K562 (cell line): Measurements from ENCODE around the gene TMEM245. TPM values are rescaled to one million over a fixed set of nuclear protein-coding genes. Genes with fewer than 3 reads are reported as not detected.
A peak's percentile ranks its signal among the peaks of the same experiment; 100 is the strongest.

ENCODE experiments used
- ATAC-seq: fragments of 200-7000 bp; cut with Tn5 transposase; 3 replicates; pipeline ENCODE4 v1.9.1; 2020; ENCODE audit warnings: moderate library complexity
- BruUV-seq: library from RNA; stranded (reverse); fragments of 400-500 nt; replicated peaks from 2 replicates; lab custom pipeline; 2021; lab: Mats Ljungman, UMichigan
- CTCF ChIA-PET: fragments of 300-600 bp; formaldehyde crosslinking; extraction: SDS; loops from one replicate; lab custom pipeline; 2021; ENCODE audit warnings: low intra/inter-chr PET ratio; lab: Yijun Ruan, JAX
- POLR2A ChIA-PET: fragments of 300-600, 350-650 bp; sonication (Branson Sonifier 250); formaldehyde crosslinking; extraction: SDS; loops from one replicate; lab custom pipeline; 2021; ENCODE audit warnings: antibody characterized with exemption, inconsistent platforms; lab: Yijun Ruan, JAX
- DNase-seq, 4 experiments: peaks; one replicate each; pipeline versions ENCODE4 v3.0.0 to v3.0.0-alpha.2; 2011 to 2018; ENCODE audit warnings: low spot score in 3 of 4, mixed read lengths in 3 of 4; ENCODE audit errors: extremely low read depth in 1 of 4
- FAIRE-seq: peaks from 2 replicates; lab custom pipeline; 2011; peaks lifted over from hg19 to GRCh38; lab: Jason Lieb, UNC
- H2AFZ ChIP-seq: 2 replicates; pipeline ENCODE4 v1.6.0; 2011; ENCODE audit warnings: low read depth, low read length, control low read depth, inconsistent platforms
- H3K27ac ChIP-seq: fragments of 200-600 bp; 3 replicates; pipeline ENCODE4 v1.8.0; 2011; ENCODE audit warnings: low read depth, mild to moderate bottlenecking, control low read depth, inconsistent platforms, low read length, moderate library complexity, mixed read lengths; ENCODE audit errors: extremely low read depth
- H3K27me3 ChIP-seq, 2 experiments: fragments of 300-600 bp in 1 of 2; 2 replicates in 1 of 2; 3 replicates in 1 of 2; pipeline versions ENCODE4 v1.6.0 to v1.8.0; 2011; ENCODE audit warnings: inconsistent platforms in 2 of 2, low read length in 2 of 2, mild to moderate bottlenecking in 1 of 2, mixed read lengths in 1 of 2, moderate library complexity in 1 of 2; ENCODE audit not compliant: control insufficient read depth in 2 of 2, insufficient read depth in 2 of 2
- H3K36me3 ChIP-seq: fragments of 300-600 bp; 3 replicates; pipeline ENCODE4 v1.8.0; 2011; ENCODE audit warnings: mild to moderate bottlenecking, low read length, inconsistent platforms; ENCODE audit not compliant: control insufficient read depth, insufficient read depth
- H3K4me1 ChIP-seq, 2 experiments: fragments of 200-600 bp in 1 of 2; replicated peaks in 1 of 2; 2 replicates in 1 of 2; 3 replicates in 1 of 2; pipeline versions ENCODE4 v1.5.1 to v1.8.0; 2011; ENCODE audit warnings: inconsistent platforms in 2 of 2, low read length in 2 of 2, mild to moderate bottlenecking in 1 of 2, mixed read lengths in 1 of 2, moderate library complexity in 1 of 2; ENCODE audit not compliant: control insufficient read depth in 2 of 2, insufficient read depth in 2 of 2
- H3K4me2 ChIP-seq: 2 replicates; pipeline ENCODE4 v1.6.1; 2011; ENCODE audit warnings: low read length, control low read depth, inconsistent platforms, mixed read lengths; ENCODE audit not compliant: insufficient read depth
- H3K4me3 ChIP-seq: fragments of 200-600 bp; sonication (generic), shearing (Covaris generic); 2 replicates; pipeline ENCODE4 v1.5.1; 2016; ENCODE audit warnings: control low read depth, inconsistent platforms
- H3K79me2 ChIP-seq: fragments of 200-600 bp; 3 replicates; pipeline ENCODE4 v1.8.0; 2011; ENCODE audit warnings: low read length, inconsistent platforms; ENCODE audit not compliant: control insufficient read depth, insufficient read depth
- H3K9ac ChIP-seq, 2 experiments: 2 replicates each; pipeline versions ENCODE4 v1.6.0 to v1.6.1; 2011; ENCODE audit warnings: low read depth in 2 of 2, low read length in 2 of 2, control low read depth in 1 of 2, inconsistent platforms in 1 of 2, mild to moderate bottlenecking in 1 of 2, mixed read lengths in 1 of 2; ENCODE audit not compliant: insufficient read depth in 1 of 2
- H3K9me1 ChIP-seq: one replicate; pipeline ENCODE4 v1.6.0; 2011; ENCODE audit warnings: inconsistent platforms, mild to moderate bottlenecking, low read length, moderate library complexity; ENCODE audit not compliant: control insufficient read depth, insufficient read depth
- H3K9me3 ChIP-seq: replicated peaks from 2 replicates; pipeline ENCODE4 v1.5.1; 2011; ENCODE audit warnings: low read depth, low read length, inconsistent platforms; ENCODE audit not compliant: control insufficient read depth, insufficient read depth
- H4K20me1 ChIP-seq: replicated peaks from 2 replicates; pipeline ENCODE4 v1.6.1; 2011; ENCODE audit warnings: low read length, inconsistent platforms, mixed read lengths; ENCODE audit not compliant: control insufficient read depth, insufficient read depth
- KLF6 ChIP-seq: fragments of 250-450 bp; sonication (Bioruptor Pico); IDR thresholded peaks from 2 replicates; pipeline ENCODE4 v1.4.0; 2020; ENCODE audit warnings: mild to moderate bottlenecking, moderate library complexity, borderline replicate concordance
- LEF1 ChIP-seq: fragments of 450-650 bp; IDR thresholded peaks from 2 replicates; pipeline ENCODE4 v1.6.1; 2016; ENCODE audit warnings: mild to moderate bottlenecking
- MAFK ChIP-seq: IDR thresholded peaks from 2 replicates; pipeline ENCODE4 v1.6.1; 2011; ENCODE audit warnings: low read length, improper control_type of control experiment
- MCM3 ChIP-seq: fragments of 450-650 bp; IDR thresholded peaks from 2 replicates; pipeline ENCODE4 v1.6.1; 2016
- MCM5 ChIP-seq: fragments of 450-650 bp; IDR thresholded peaks from 2 replicates; pipeline ENCODE4 v1.6.1; 2016; ENCODE audit warnings: low read depth
- MED1 ChIP-seq: sonication (generic); formaldehyde crosslinking; IDR thresholded peaks from 2 replicates; pipeline ENCODE4 v1.8.1; 2023; ENCODE audit warnings: missing genetic modification reagents, borderline replicate concordance
- NFE2 ChIP-seq: IDR thresholded peaks from 2 replicates; pipeline ENCODE4 v1.6.1; 2014; ENCODE audit warnings: antibody characterized with exemption, low read depth
- NR3C1 ChIP-seq: sonication (generic); formaldehyde crosslinking; IDR thresholded peaks from 2 replicates; pipeline ENCODE4 v1.8.1; 2022; ENCODE audit warnings: missing genetic modification reagents
- POLR2A ChIP-seq: fragments of 450-650 bp; conservative IDR thresholded peaks from 2 replicates; pipeline ENCODE4 v1.6.1; 2016
- RAD21 ChIP-seq, 2 experiments: fragments of 250-450 bp in 1 of 2; fragments of 450-650 bp in 1 of 2; sonication (Bioruptor Pico) in 1 of 2; formaldehyde crosslinking in 1 of 2; IDR thresholded peaks in 1 of 2; conservative IDR thresholded peaks in 1 of 2; 2 replicates each; pipeline versions ENCODE4 v1.4.0 to v1.8.0; 2020 to 2022; ENCODE audit warnings: mild to moderate bottlenecking in 2 of 2, moderate library complexity in 1 of 2
- SAFB ChIP-seq: fragments of 200-400 bp; formaldehyde crosslinking; IDR thresholded peaks from 2 replicates; pipeline ENCODE4 v1.6.1; 2017; ENCODE audit warnings: low read depth, low read length, borderline replicate concordance
- SMAD2 ChIP-seq: fragments of 150-350 bp; IDR thresholded peaks from 2 replicates; pipeline ENCODE4 v1.6.1; 2014; ENCODE audit warnings: low read depth, mild to moderate bottlenecking, low read length
- SMARCC2 ChIP-seq: fragments of 450-650 bp; IDR thresholded peaks from 2 replicates; pipeline ENCODE4 v1.6.1; 2017; ENCODE audit warnings: antibody characterized with exemption, moderate library complexity, mild to moderate bottlenecking, low read depth
- TAF1 ChIP-seq: IDR thresholded peaks from 2 replicates; pipeline ENCODE4 v1.6.1; 2011; ENCODE audit warnings: mild to moderate bottlenecking, low read length, moderate library complexity; ENCODE audit not compliant: insufficient read depth, control insufficient read depth, severe bottlenecking; ENCODE audit errors: extremely low read depth
- ZFX ChIP-seq: sonication (generic); formaldehyde crosslinking; IDR thresholded peaks from 2 replicates; pipeline ENCODE4 v1.8.0; 2022; ENCODE audit warnings: mild to moderate bottlenecking, missing genetic modification reagents, moderate library complexity
- ZKSCAN3 ChIP-seq: fragments of 250-450 bp; sonication (Bioruptor Pico); IDR thresholded peaks from 2 replicates; pipeline ENCODE4 v1.4.0; 2020
- ZNF717 ChIP-seq: fragments of 250-450 bp; sonication (Bioruptor Pico); IDR thresholded peaks from 2 replicates; pipeline ENCODE4 v1.5.0; 2021
- WGBS: fragments of 100-300 bp; shearing (Covaris generic); methylation state at CpG from one replicate; pipeline ENCODE4 v1.1.6; 2016; ENCODE audit warnings: low coverage, mixed read lengths; ENCODE audit not compliant: insufficient coverage; ENCODE audit errors: missing lambda C conversion rate; 5-methylcytosine and 5-hydroxymethylcytosine counted together
- in situ Hi-C: fragments of 300-500 bp; cut with MboI; formaldehyde crosslinking; loops from 4 replicates; pipeline ENCODE4 v1.15.0; 2018; ENCODE audit warnings: inconsistent platforms, mixed read lengths
- intact Hi-C: fragments of 100-400 bp; cut with micrococcal nuclease; formaldehyde crosslinking; loops from 2 replicates; pipeline ENCODE4 v1.14.2; 2022
- polyA plus RNA-seq, 8 experiments: library from polyadenylated mRNA; depleted of rRNA in 4 of 8; stranded (reverse) in 5 of 8; unstranded in 3 of 8; fragments of >200 nt; fragmentation: Nextera tagmentation in 2 of 8; fragmentation: Illumina TruSeq in 1 of 8; extraction: Ambion mirVana in 2 of 8; extraction: Trizol in 1 of 8; gene quantifications; 2 replicates each; pipeline versions ENCODE4 v1.2.1 to v1.2.3, GENCODE V29; 2011 to 2014; ENCODE audit warnings: inconsistent platforms in 1 of 8, missing spikeins in 1 of 8
- total RNA-seq, 7 experiments: library from RNA; depleted of rRNA in 6 of 7; stranded (reverse); fragments of >200 nt in 6 of 7; fragmentation: Illumina TruSeq in 2 of 7; extraction: Trizol in 2 of 7; gene quantifications; 2 replicates each; pipeline versions ENCODE4 v1.2.1 to v1.2.3, GENCODE V29; 2011 to 2021; ENCODE audit warnings: low replicate concordance in 1 of 7
- TF ChIP-seq, protein P1 (sequence below): fragments of 450-650 bp; IDR thresholded peaks from 2 replicates; pipeline ENCODE4 v1.6.1; 2016; ENCODE audit warnings: borderline replicate concordance

Gene TMEM245
- total and polyA plus RNA-seq, 9 of the 15 experiments (the other 6 are each of a cell fraction or from before 2014, with no cell fraction given) = 8.5 to 43.2 (median 24.3) TPM

DNA sequence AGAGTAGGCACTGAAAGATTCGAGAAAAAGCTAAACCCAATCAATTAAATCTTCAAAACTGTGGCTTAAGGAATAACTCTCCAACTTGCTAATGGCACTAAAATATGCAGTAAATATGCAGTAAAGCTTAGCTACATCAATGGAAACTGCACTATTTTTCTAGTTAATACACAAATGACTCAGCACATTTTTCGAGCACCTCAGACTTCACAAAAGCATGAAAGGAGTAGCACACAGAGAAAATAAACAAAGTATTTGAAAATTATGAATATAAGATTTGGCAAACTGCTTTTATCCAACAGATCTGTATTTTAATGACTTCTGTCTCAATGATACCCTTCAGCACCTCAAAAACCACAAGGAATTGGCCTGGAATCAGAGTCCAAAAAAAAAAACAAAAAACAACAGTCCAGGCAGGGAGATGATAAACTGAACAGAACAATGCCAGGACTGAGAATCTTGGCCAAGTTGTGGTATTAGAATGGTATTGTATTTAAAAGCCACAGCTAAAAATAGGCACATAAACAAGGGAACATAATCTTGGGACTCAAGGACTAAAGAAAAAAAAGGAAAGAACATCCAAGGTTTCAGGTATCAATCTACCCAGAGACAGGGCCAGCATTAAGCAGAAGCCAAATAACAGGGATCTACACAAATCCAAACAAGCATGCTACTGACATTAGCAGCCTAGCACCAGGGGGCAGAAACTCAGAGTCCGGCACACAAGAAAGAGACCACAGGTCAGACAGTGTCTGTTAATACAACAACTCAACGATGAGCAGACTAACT lies 21.4 kb downstream of the TMEM245 start (continued):
- TF ChIP-seq ZNF717 (no peak), SMARCC2 (0 out of 2 replicates have a peak, but pooled peaks have one; percentile 29), MAFK (peak; percentile 91), RAD21 (CRISPR knock-in tag; conservative IDR thresholded peaks at IDR 0.05 in 1 of 2, IDR thresholded peaks at IDR 0.05 in 1 of 2) (peak; percentile 19 to 59; a peak in 3 of 4 replicates), POLR2A (no peak), NFE2 (peak; percentile 95), MCM3 (no peak), NR3C1 (CRISPR knock-in tag) (no peak)
- TF ChIP-seq, protein P1, sequence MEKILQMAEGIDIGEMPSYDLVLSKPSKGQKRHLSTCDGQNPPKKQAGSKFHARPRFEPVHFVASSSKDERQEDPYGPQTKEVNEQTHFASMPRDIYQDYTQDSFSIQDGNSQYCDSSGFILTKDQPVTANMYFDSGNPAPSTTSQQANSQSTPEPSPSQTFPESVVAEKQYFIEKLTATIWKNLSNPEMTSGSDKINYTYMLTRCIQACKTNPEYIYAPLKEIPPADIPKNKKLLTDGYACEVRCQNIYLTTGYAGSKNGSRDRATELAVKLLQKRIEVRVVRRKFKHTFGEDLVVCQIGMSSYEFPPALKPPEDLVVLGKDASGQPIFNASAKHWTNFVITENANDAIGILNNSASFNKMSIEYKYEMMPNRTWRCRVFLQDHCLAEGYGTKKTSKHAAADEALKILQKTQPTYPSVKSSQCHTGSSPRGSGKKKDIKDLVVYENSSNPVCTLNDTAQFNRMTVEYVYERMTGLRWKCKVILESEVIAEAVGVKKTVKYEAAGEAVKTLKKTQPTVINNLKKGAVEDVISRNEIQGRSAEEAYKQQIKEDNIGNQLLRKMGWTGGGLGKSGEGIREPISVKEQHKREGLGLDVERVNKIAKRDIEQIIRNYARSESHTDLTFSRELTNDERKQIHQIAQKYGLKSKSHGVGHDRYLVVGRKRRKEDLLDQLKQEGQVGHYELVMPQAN = no peak

GRCh38 chr9:109097146-109097545 lies 22.6 kb downstream of the TMEM245 start:
- Histone ChIP-seq H3K79me2 (peaks cover 96% of the 10 kb centered on the region), H3K4me3 (no peak overlapping the region), H3K4me1 (peaks cover 0 to 31% of the 10 kb centered on the region in 2 experiments; a peak in 4 of 5 replicates), H3K27ac (no peak overlapping the region; the same call in 2 of the 3 replicates), H3K4me2 (no peak overlapping the region), H2AFZ (no peak overlapping the region), H3K36me3 (peaks cover 84% of the 10 kb centered on the region), H3K27me3 (no peaks in the 10 kb centered on the region), H4K20me1 (no peaks in the 10 kb centered on the region), H3K9ac (no peak overlapping the region), H3K9me3 (no peaks in the 10 kb centered on the region), H3K9me1 (no peaks in the 10 kb centered on the region)
- 90% methylated on average over 4 of the region's 4 CpGs for WGBS
- no TSS peak for BruUV-seq
- FAIRE-seq = no peak
- ChIA-PET CTCF (no interaction called here), POLR2A (interaction anchor here (1.3 to 2.0 kb wide), 3 partner anchors 9 to 90 kb away, joined by 3 to 8 read pairs (median 4); no protein-coding TSS in a partner anchor)
- ATAC-seq = no peak
- intact Hi-C loops (loop anchor here (5.0 kb wide), 1 partner anchor 85 kb away; no protein-coding TSS in a partner anchor), in situ Hi-C loops (no loop called here)
- DNase-seq = no peak
- TF ChIP-seq ZFX (CRISPR knock-in tag) (no peak), KLF6 (no peak), MED1 (no peak), SMAD2 (no peak), MCM5 (no peak), SAFB (no peak), TAF1 (no peak), LEF1 (no peak), ZKSCAN3 (CRISPR knock-in tag) (no peak)
